Keratinocyte (primary cell): ENCODE results near the gene NFAM1. TPM values are rescaled to one million over a fixed set of nuclear protein-coding genes. Genes with fewer than 3 reads are reported as not detected.

Source experiments
- DNase-seq: peaks from one replicate; pipeline ENCODE4 v3.0.0-alpha.2; 2011; ENCODE audit warnings: low read depth, missing footprints, low spot score
- FAIRE-seq: peaks from 2 replicates; lab custom pipeline; 2011; peaks lifted over from hg19 to GRCh38; lab: Jason Lieb, UNC
- H2AFZ ChIP-seq: 2 replicates; pipeline ENCODE4 v1.6.0; 2012; ENCODE audit warnings: low read length, control low read depth, inconsistent platforms; ENCODE audit not compliant: control insufficient read depth
- H3K27ac ChIP-seq: 2 replicates; pipeline ENCODE4 v1.5.1; 2011; ENCODE audit warnings: low read length; ENCODE audit not compliant: control insufficient read depth, insufficient read depth
- H3K27me3 ChIP-seq: 3 replicates; pipeline ENCODE4 v1.6.0; 2011; ENCODE audit warnings: low read length; ENCODE audit not compliant: control insufficient read depth, insufficient read depth; ENCODE audit errors: extremely low read depth
- H3K36me3 ChIP-seq, 2 experiments: 2 replicates in 1 of 2; 3 replicates in 1 of 2; pipeline ENCODE4 v1.5.1; 2011; ENCODE audit warnings: low read length in 2 of 2, mild to moderate bottlenecking in 1 of 2; ENCODE audit not compliant: control insufficient read depth in 2 of 2, insufficient read depth in 2 of 2; ENCODE audit errors: extremely low read depth in 1 of 2
- H3K4me1 ChIP-seq: 3 replicates; pipeline ENCODE4 v1.5.1; 2011; ENCODE audit warnings: low read length; ENCODE audit not compliant: control insufficient read depth, insufficient read depth; ENCODE audit errors: extremely low read depth
- H3K4me2 ChIP-seq: 3 replicates; pipeline ENCODE4 v1.6.0; 2011; ENCODE audit warnings: low read depth, low read length; ENCODE audit not compliant: control insufficient read depth, insufficient read depth; ENCODE audit errors: extremely low read depth
- H3K4me3 ChIP-seq, 3 experiments: fragments of 200-600 bp in 1 of 3; sonication (generic) in 1 of 3; 2 replicates in 2 of 3; 3 replicates in 1 of 3; pipeline ENCODE4 v1.5.1; 2011 to 2016; ENCODE audit warnings: low read length in 3 of 3, mild to moderate bottlenecking in 3 of 3, control low read depth in 2 of 3, inconsistent platforms in 1 of 3, low read depth in 1 of 3, mixed read lengths in 1 of 3, mixed run types in 1 of 3, moderate library complexity in 1 of 3; ENCODE audit not compliant: control insufficient read depth in 2 of 3, insufficient read depth in 2 of 3; ENCODE audit errors: extremely low read depth in 1 of 3
- H3K79me2 ChIP-seq: 2 replicates; pipeline ENCODE4 v1.6.0; 2012; ENCODE audit warnings: low read length; ENCODE audit not compliant: control insufficient read depth, insufficient read depth
- H3K9ac ChIP-seq: 3 replicates; pipeline ENCODE4 v1.6.0; 2011; ENCODE audit warnings: low read length; ENCODE audit not compliant: control insufficient read depth, insufficient read depth; ENCODE audit errors: extremely low read depth
- H3K9me1 ChIP-seq: 3 replicates; pipeline ENCODE4 v1.6.0; 2011; ENCODE audit warnings: low read length; ENCODE audit not compliant: control insufficient read depth, insufficient read depth; ENCODE audit errors: extremely low read depth
- H3K9me3 ChIP-seq: 2 replicates; pipeline ENCODE4 v1.5.1; 2012; ENCODE audit warnings: low read depth, low read length; ENCODE audit not compliant: control insufficient read depth
- H4K20me1 ChIP-seq: 3 replicates; pipeline ENCODE4 v1.6.0; 2011; ENCODE audit warnings: low read length; ENCODE audit not compliant: control insufficient read depth, insufficient read depth; ENCODE audit errors: extremely low read depth
- CTCF ChIP-seq, 3 experiments: IDR thresholded peaks in 1 of 3; conservative IDR thresholded peaks in 1 of 3; optimal IDR thresholded peaks in 1 of 3; 2 replicates in 2 of 3; 3 replicates in 1 of 3; pipeline versions ENCODE3 to v1.5.1; 2011; ENCODE audit warnings: low read length in 3 of 3, mild to moderate bottlenecking in 3 of 3, moderate library complexity in 2 of 3, control low read depth in 1 of 3, inconsistent platforms in 1 of 3; ENCODE audit not compliant: insufficient read depth in 2 of 3; ENCODE audit errors: extremely low read depth in 1 of 3
- EZH2 ChIP-seq: IDR thresholded peaks from one replicate; pipeline ENCODE4 v1.6.1; 2012; ENCODE audit warnings: inconsistent platforms, mild to moderate bottlenecking, low read length, moderate library complexity
- dilution Hi-C: fragments of 300-500 bp; cut with MboI; formaldehyde crosslinking; loops from one replicate; pipeline ENCODE4 v1.7.0; 2020; ENCODE audit warnings: low sequenced_read_pairs; ENCODE audit not compliant: extremely low pct_ligation_motif_present
- polyA plus RNA-seq, 5 experiments: library from polyadenylated mRNA; depleted of rRNA in 3 of 5; stranded (reverse) in 3 of 5; stranded (forward) in 1 of 5; unstranded in 1 of 5; fragments of >200 nt; gene quantifications; 1 replicate in 1 of 5; 2 replicates in 3 of 5; 3 replicates in 1 of 5; pipeline versions ENCODE4 v1.2.1 to v1.2.3, GENCODE V29; 2011 to 2012; ENCODE audit warnings: missing spikeins in 2 of 5, low read depth in 1 of 5, low replicate concordance in 1 of 5

NFAM1 gene
- polyA plus RNA-seq, 1 donor (not counting 4 experiments of a cell fraction or from before 2014, with no cell fraction given): not detected

DNA sequence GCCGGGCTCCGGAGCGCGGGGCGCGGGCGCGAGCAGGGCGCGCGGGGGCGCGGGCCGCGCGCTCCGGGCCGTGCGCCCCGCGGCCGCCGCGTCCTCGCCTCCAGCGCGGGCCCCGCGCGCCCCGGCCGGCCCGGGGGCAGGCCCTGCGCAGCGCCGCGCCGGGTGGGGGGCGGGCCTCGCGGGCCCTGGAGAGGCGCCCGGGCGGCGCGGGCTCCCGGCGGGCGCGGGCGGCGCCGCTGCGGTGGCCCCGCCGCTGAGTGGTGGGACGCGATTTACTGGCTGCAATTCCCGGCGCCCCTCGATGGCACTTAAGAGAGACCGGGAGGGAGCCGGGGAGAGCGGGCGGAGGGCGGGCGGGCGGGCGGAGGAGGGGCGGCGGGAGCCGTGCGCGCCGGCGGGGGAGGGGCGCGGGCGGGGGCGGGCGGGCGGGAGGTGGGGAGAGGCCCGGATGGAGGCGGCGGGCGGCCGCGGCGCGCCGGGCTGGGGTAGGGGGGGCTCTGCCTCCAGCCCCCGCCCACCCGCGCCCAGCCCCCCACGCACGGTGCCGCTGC, 88.6 kb downstream of the NFAM1 start:
- Histone ChIP-seq H3K36me3 (no peaks in the 10 kb centered on the region), H3K9me1 (no peaks in the 10 kb centered on the region), H3K79me2 (no peaks in the 10 kb centered on the region), H4K20me1 (no peaks in the 10 kb centered on the region), H3K9me3 (no peaks in the 10 kb centered on the region), H3K9ac (no peak overlapping the region), H3K4me2 (no peak overlapping the region), H3K27ac (no peak overlapping the region), H2AFZ (no peak overlapping the region), H3K4me3 (peak overlapping the region in 1 of 3 experiments; percentile 22), H3K27me3 (peaks cover 3% of the 10 kb centered on the region), H3K4me1 (peaks cover 2% of the 10 kb centered on the region)
- FAIRE-seq (no peak), DNase-seq (no peak)
- dilution Hi-C loops: no loop called here
- no peak for TF ChIP-seq CTCF (optimal IDR thresholded peaks at IDR 0.05 in 1 of 3, IDR thresholded peaks at IDR 0.05 in 1 of 3, conservative IDR thresholded peaks at IDR 0.05 in 1 of 3; ENCODE audit: extremely low read depth in 1 of 3, insufficient read depth in 2 of 3, low read length in 3 of 3)
- no peak for TF ChIP-seq EZH2

GRCh38 chr22:42343121-42343454, 89.1 kb downstream of the NFAM1 start:
- no peak for FAIRE-seq
- Histone ChIP-seq H3K27me3 (peaks cover 3% of the 10 kb centered on the region), H3K27ac (no peak overlapping the region), H3K9me3 (no peaks in the 10 kb centered on the region), H3K4me1 (peaks cover 2% of the 10 kb centered on the region), H4K20me1 (no peaks in the 10 kb centered on the region), H3K79me2 (no peaks in the 10 kb centered on the region), H3K36me3 (no peaks in the 10 kb centered on the region), H3K9me1 (no peaks in the 10 kb centered on the region), H2AFZ (no peak overlapping the region), H3K9ac (no peak overlapping the region), H3K4me3 (peak overlapping the region in 2 of 3 experiments; percentile 8 to 22), H3K4me2 (peak overlapping the region; percentile 39)
- TF ChIP-seq CTCF (optimal IDR thresholded peaks at IDR 0.05 in 1 of 3, IDR thresholded peaks at IDR 0.05 in 1 of 3, conservative IDR thresholded peaks at IDR 0.05 in 1 of 3; ENCODE audit: extremely low read depth in 1 of 3, insufficient read depth in 2 of 3, low read length in 3 of 3): no peak
- peak; percentile 47 for TF ChIP-seq EZH2
- DNase-seq: no peak
- dilution Hi-C loops: no loop called here
